ENCODE measurements around the gene SORT1. TPM values are rescaled to one million over a fixed set of nuclear protein-coding genes. Genes with fewer than 3 reads are reported as not detected.
"Not testable (repeated sequence)": the region's sequence is repeated elsewhere in the genome, so short reads cannot be mapped to it uniquely, and the experiment has no call there.

The SORT1 gene
- total RNA-seq, 1 donor, result 7.0 TPM

DNA sequence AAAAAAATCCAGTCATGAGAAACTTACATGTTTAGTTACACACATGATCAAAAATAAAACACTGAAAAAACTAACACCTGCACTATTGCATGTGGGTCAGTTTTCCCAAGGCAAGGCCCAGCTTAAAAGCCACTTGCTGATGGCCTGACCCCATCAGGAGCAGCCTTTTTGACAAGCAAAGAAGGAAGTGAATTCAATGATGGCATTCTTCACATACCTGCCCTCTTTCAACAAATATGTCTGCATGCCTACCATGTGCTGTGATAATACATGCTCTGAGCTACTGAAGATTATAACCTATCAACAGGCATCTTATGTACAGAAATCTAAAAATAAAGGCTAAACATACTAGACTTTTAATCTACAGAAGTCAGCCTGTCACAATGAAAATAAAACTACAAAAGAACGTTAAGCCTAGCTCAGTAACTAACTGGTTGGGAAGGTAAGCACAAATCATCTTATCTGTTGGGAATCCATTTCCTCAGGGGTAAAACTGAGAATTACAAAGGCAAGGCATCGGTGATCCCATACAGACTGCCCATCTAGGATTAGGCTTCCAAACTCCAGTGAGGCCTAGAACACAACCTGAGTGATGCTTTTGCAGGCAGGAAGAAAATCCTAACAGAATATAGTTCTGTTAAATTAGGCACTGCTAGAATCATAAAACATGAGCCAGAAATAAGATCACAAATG, 14.5 kb downstream of the SORT1 start:
- DNase-seq (ENCODE audit: low read depth in 2 of 3, low spot score in 2 of 3), result no peak

DNA sequence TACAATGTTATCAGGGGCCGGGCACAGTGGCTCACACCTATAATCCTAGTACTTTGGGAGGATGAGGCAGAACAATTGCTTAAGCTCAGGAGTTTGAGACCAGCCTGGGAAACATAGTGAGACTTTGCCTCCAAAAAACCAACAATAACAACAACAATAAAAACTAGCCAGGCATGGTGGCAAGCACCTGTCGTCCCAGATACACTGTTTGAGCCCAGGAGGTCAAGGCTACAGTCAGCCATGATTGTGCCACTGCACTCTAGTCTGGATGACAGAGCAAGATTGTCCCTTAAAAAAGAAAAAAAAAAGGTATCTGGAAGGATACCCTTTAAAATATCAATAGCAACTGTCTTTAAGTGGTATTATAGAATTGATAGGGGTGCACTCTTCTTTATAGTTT, 16.1 kb downstream of the SORT1 start:
- no peak for DNase-seq (ENCODE audit: low read depth in 2 of 3, low spot score in 2 of 3)

DNA sequence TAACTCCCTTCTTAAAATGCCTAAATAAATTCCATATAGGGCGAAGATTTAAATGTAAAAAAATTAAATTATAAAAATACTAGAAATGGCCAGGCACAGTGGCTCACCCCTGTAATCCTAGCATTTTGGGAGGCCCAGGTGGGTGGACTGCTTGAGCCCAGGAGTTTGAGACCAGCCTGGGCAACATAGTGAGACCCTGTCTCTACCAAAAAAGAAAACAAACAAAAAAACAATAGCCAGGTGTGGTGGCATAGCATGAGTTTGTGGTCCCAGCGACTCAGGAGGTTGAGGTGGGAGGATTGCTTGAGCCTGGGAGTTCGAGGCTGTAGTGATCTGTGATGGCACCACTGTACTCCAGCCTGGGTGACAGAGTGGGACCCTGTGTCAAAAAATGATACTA, 17.8 kb downstream of the SORT1 start:
- no peak for DNase-seq (ENCODE audit: low read depth in 2 of 3, low spot score in 2 of 3)

DNA sequence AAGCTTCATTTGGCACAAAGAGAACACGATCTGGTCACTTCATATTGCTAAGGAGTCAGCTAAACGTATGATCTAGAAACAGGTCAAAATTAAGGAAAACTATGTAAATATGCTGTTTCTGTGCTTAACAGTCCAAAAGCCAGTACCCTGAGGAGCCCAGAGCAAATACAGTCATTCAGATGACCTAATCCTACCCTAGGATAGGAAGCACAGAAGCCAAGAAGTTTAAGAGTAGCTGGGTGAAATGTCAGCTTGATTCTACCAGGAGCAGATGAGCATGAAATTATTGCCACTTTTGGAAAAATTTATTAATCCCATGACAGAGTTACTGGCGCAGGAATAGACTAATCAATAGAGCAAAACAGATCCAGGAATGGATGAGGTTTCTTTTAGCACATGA, 18.3 kb downstream of the SORT1 start:
- DNase-seq (ENCODE audit: low read depth in 2 of 3, low spot score in 2 of 3), result no peak

DNA sequence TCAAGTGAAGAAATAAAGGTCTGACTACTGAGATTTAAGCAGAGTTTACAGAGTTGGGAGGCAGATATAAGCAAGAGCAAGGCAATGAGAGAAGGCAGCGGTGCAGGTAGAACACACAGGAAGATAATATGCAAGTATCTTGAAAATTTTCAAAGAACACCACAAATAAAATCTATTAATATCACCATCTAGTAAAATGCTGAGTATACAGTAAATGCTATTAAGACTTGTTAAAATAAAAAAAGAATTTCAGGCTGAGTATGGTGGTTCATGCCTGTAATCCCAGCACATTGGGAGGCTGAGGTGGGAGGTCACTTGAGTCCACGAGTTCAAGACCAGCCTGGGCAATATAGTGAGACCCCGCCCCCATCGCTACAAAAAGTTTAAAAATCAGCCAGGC, 20.0 kb downstream of the SORT1 start:
- no peak for DNase-seq (ENCODE audit: low read depth in 2 of 3, low spot score in 2 of 3)

DNA sequence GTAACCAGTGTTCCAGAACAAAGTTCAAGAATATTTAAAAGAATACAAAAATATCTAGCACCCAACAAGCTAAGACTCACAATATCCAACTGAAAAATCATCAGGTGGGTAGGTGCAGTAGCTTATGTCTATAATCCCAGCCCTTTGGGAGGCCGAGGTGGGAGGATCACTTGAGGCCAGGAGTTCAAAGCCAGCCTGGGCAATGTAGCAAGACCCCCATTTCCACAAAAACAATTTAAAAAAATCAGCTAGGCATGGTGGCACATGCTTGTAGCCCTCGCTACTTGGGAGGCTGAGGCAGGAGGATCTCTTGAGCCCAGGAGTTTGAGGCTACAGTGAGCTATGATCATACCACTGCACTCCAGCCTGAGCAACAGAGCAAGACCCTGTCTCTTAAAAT, 24.0 kb downstream of the SORT1 start:
- DNase-seq (ENCODE audit: low read depth in 2 of 3, low spot score in 2 of 3), result not testable (repeated sequence)

DNA sequence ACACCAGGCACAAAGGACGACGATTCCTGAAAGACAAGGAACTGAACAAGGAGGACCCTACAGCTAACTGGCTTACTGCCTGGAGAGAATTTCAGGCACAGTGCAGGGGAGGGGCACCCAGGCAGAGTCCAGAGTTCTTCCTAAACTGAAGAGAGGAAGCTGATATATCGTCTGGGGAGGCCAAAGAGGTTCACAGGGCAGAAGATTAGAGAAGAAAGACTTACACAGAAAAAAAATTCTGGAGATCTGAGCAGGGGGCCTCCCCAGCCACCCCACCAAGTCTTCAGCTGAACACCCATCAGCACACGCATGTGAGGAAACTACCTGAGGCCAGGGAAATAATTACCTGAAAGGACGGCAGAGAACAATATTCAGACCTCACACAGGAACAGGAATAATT, 24.6 kb downstream of the SORT1 start:
- DNase-seq (ENCODE audit: low read depth in 2 of 3, low spot score in 2 of 3), result no peak

DNA sequence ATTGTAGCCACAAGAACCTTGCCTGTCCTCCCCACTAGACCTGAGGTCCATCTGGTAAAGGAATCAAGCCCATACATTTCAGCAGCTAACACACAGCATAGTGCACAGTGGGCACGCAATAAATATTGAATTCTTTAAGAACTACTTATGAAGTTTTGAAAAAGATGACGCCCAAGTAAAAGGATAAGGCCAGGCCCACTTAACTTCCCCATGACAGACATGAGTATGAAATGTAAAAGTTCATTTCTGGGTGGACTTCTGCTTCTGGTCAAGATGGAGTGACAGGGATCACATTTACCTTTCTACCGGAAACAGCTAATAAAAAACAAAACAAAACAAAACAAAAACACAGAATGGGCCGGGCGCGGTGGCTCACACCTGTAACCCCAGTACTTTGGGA, 25.4 kb downstream of the SORT1 start:
- no peak for DNase-seq (ENCODE audit: low read depth in 2 of 3, low spot score in 2 of 3)

DNA sequence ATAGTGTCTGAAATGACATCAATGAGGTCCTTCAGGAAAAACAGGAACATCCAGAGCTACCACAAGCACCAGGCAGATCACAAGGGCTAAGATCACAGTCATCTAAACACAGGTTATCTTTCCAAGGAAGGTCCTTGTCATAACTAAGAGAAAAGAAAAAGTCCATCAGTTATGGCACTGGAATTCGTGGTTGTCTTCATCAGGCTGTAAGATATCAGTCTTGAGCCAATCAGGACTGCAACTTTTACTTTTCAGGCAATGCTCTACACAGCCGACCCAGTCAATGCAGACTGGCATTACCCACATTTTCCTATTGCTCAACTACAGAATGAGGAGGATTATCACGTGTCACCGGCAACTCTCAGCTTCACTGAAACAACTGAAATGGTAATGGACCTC, 26.4 kb downstream of the SORT1 start:
- no peak for DNase-seq (ENCODE audit: low read depth in 2 of 3, low spot score in 2 of 3)

DNA sequence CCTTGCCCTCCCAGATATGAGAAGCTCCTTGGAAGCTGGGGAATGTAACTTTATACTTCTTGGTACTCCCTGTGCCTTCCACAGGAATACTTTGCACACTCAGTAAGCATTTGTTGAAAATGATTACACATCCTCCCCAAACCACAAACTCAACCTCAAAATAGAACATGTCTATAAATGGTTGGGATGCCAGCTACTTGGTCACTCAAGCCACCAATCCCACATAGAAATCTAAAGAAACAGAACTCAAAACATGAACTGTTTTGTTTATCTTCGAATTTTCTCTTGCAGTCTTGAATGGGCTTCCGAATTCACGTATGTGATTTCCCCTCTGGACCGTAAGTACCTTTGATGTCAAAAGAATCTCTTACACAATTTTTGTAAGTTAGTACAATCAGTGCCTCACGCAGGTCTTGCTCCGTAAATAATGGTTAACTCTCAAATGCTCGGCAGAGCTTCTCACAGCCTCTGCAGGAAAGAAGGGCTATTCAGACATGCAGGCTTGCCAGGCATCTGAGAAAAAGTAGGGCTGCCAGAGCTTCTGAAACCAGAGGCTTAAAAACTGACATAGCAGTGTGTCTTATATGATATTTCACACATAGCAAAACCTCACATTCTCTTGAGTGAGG, 26.9 kb downstream of the SORT1 start:
- DNase-seq (ENCODE audit: low read depth in 2 of 3, low spot score in 2 of 3), result peak in 1 of 3 donors; percentile 28

DNA sequence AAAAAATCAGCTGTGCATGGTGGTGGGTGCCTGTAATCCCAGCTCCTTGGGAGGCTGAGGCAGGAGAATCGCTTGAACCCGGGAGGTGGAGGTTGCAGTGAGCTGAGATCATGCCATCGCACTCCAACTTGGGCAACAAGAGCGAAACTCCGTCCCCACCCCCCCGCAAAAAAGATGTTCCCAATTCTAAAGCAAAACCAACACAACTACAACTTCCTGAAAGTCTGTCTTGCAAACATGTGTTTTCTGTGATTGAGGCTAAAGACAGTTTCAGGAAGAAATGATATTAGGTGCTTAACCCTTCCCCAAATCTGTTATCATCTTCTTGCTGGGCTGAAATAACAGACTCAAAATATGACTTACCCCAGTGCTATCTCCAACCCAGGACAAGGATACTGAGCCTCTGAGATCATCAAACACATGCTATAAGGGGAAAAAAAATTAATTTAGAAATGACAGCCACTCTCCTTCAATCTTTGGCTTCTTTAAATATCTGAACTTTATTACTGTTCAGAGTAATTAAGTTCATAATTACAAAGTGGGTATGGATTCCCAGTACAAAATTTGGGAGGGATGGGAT, 28.5 kb downstream of the SORT1 start:
- peak in 1 of 3 donors; percentile 49 for DNase-seq (ENCODE audit: low read depth in 2 of 3, low spot score in 2 of 3)

DNA sequence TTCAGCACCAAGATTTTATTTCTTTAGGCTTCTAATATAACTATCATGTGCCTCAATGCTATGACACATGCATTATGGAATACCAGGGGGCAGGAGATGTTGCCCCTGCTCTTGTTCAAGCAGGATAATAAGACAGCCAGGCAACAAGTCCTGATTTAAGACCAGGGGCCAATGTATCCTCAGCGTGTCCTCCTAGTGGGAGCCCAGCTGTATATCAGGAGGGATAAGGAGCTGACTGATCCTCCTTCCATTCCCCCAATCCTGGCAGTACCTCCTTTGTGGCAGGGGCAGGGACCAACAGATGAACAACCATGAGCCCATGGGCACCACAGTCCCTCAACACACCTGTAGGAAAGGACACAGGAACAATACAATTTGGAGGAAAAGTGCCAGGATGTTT, 29.3 kb downstream of the SORT1 start:
- no peak for DNase-seq (ENCODE audit: low read depth in 2 of 3, low spot score in 2 of 3)

DNA sequence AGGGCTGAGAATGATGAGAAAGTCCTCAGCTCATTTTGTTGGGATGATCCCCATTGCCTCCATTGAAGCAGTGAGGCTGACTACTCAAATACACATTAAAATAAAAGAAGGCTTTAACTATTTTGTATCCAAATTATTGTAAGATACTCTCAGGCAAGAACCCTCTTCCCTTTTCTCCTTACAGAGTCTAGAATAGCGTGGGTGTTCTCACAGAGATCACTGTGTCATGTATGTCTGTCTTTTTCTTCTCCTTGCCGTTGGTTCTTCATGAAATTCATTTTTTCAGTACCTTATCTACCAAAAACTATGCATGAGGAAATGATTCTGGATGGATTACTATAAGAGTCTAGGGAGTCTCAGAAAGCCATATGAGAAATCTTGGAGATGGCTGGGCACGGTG, 30.1 kb downstream of the SORT1 start:
- DNase-seq (ENCODE audit: low read depth in 2 of 3, low spot score in 2 of 3), result no peak

DNA sequence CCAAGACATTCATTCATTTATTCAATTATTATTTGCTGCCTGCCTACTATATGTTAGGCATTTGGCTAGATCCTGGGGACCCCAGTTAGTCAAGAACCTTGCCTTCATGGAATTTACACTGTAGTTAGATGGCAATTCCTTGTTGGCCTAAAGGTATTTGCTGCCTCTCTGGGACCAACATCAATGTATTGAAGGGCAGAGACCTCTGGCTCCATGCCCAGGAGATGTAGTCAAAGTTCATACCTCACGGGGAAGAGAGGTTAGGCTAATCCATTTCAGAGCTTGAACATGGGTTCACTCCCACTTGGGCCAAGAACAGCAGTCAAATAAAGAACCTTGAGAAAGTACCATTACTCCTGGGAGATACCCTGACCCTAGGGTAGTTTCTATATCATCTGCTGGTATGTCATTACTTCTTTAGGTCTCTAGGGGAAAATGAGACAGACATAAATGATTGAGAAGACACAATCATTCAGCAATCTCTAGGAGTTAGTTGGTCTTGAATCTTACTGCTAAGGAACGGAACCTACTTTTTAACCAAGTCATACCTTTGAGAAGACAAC, 32.0 kb downstream of the SORT1 start:
- no peak for DNase-seq (ENCODE audit: low read depth in 2 of 3, low spot score in 2 of 3)

DNA sequence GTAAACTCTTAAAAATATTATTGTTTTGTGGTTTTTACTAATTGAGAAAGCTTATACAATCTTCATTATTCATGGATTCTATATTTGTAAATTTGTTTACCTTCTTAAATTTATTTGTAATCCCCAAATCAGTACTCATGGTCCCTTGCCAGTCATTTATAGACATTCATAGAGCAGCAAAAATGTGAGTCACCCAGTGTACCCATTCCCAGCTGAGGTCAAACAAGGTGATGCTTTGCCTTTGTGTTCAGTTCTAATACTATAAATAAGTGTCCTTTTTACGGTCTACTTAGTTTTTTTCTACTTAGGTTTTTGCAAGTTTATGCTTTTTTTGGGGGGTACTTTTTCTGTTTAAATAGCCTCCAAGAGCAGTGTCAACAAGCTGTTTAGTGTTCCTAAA, 36.1 kb downstream of the SORT1 start:
- no peak for DNase-seq (ENCODE audit: low read depth in 2 of 3, low spot score in 2 of 3)

DNA sequence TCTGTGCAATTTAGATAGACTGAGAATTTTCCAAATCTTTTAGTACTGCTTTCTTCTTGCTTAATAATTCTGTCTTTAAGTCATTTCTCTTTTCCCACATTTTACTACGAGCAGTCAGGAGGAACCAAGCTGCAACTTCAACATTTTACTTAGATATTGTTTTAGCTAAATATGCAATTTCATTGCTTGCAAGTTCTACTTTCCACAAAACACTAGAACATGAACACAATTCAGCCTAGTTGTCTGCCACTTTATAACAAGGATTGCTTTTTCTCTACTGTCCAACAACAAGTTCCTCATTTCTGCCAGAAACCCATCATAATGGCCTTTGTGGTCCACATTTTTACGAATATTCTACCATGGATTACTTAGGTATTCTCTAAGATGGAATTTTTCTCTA, 36.6 kb downstream of the SORT1 start:
- DNase-seq (ENCODE audit: low read depth in 2 of 3, low spot score in 2 of 3), result no peak

DNA sequence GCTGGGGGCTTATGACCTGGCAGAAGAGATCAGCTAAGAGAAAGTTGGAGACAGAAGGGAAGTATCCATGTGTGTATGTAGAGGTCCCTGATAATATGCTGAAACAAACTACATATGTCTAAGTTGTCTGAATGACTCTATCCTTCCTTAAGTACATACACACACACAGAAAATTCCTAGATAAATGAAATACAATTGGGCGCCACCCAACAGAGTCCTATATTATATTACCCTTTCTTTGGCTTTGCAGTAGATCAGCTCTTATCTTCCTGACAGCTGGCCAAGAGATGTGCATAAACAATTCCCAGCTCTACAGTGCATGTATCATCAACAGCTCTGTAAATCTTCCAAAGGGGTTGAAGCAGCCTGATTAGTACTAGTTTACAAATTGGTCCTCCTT, 40.1 kb downstream of the SORT1 start:
- DNase-seq (ENCODE audit: low read depth in 2 of 3, low spot score in 2 of 3), result no peak

DNA sequence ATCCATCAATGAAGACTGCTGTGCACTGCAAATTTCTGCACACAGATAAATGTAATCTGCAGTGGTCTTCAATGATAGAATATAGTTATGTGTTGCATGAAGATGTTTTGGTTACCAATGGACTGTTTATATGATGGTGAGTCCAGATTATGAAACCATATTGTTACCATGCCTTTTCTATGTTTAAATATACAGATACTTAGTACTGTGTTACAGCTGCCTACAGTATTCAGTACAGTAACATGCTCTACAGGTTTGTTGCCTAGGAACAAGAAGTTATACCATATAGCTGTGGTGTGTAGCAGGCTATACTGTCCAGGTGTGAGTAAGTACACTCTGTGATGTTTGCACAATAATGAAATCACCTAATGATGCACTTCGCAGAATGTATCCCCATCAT, 40.8 kb downstream of the SORT1 start:
- no peak for DNase-seq (ENCODE audit: low read depth in 2 of 3, low spot score in 2 of 3)

DNA sequence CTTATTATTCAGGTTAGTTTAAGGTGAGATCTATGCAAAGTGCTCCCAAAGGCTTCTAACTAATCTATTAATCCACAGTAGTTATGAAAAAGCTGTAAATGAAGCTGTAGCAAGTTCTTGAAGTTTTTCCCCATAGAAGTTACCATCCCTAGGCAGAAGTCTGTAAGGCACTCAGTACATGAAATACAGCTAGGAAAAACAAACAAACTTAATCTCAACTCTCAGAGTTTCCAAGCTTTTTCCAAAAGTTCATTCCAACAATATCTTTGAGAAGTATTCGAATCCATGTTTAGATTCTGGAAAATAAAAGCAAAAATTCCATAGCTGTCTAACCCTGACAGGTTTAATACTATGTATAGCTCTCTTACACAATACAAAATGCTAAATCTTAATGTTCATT, 41.2 kb downstream of the SORT1 start:
- no peak for DNase-seq (ENCODE audit: low read depth in 2 of 3, low spot score in 2 of 3)

DNA sequence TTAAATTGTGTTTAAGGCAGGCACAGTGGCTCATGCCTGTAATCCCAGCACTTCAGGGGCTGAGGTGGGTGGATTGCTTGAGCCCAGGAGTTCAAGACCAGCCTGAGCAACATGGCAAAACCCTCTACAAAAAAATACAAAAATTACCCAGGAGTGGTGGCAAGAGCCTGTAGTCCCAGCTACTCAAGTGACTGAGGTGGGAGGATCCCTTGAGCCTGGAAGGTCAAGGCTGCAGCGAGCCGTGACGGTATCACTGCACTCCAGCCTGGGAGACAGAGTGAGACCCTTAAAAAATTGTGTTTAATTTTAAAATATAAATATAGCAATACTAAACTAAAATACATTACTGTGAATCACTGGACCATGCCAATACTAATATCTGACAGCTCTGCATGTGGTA, 42.8 kb downstream of the SORT1 start:
- no peak for DNase-seq (ENCODE audit: low read depth in 2 of 3, low spot score in 2 of 3)

DNA sequence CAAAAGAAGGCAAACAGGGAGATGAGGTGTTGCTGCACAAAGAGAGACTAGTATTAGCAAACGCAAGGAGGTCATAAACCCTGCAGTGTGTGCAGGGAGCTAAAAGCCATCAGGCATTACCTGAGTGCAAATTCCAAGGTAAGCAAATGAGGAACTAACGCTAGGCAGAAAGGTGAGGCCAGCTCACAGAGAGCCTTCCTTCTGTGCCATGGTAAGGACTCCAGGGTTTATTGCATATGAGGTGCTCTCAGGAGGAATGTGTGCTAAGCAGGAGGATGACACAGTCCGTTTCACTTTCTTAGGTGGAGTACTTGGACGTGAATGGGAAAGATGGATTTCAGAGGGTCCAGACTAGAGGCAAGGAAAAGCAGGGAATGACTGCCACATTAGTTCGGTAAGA, 46.3 kb downstream of the SORT1 start:
- no peak for DNase-seq (ENCODE audit: low read depth in 2 of 3, low spot score in 2 of 3)

DNA sequence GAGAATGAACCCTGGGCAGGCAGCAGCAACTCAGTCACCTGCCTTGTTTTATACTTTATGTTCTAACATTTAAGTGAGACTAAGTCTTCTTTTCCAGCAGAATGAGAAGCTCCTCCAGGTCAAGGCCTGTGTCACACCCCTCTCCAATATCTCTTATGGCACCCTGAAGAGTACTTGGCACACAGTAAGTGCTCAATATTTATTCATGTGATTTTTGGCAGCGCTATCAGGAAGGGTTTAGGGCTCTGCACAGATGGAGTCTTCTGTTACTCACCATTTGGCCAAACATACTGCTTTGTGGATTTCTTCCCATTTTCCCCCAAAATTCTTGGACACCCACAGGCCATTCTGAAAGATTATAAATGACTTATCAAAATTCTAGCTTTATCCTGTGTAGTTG, 47.1 kb downstream of the SORT1 start:
- no peak for DNase-seq (ENCODE audit: low read depth in 2 of 3, low spot score in 2 of 3)
